NCI-H187 (cell line): Measurements from ENCODE around the gene ZCCHC13.
"Not testable (repeated sequence)": the region's sequence is repeated elsewhere in the genome, so short reads cannot be mapped to it uniquely, and the experiment has no call there.

Experiments
- DNase-seq, 2 experiments: peaks; one replicate each; lab custom pipeline; 2025; lab: John Stamatoyannopoulos, UW

Gene ZCCHC13

GRCh38 chrX:74304016-74304415 lies at the start of gene ZCCHC13:
Gene ZCCHC13 (plus strand): TSS chrX:74304180. CDS start chrX:74304267, 87 bp downstream.
- no peak for DNase-seq

GRCh38 chrX:74258111-74258510 lies 45.9 kb upstream of the ZCCHC13 start:
- not testable (repeated sequence) for DNase-seq

- no peak for DNase-seq
These were observed 44.0 kb upstream of the ZCCHC13 start for GRCh38 chrX:74259885-74260491.

- DNase-seq: no peak
These were observed 41.3 kb upstream of the ZCCHC13 start for GRCh38 chrX:74262452-74263209.

- no peak for DNase-seq
These were observed 33.6 kb upstream of the ZCCHC13 start for GRCh38 chrX:74270393-74270792.

- no peak for DNase-seq
These were observed 31.8 kb upstream of the ZCCHC13 start for GRCh38 chrX:74272230-74272629.

- no peak for DNase-seq
These were observed 29.5 kb upstream of the ZCCHC13 start for GRCh38 chrX:74274516-74274915.

GRCh38 chrX:74277320-74277719 lies 26.7 kb upstream of the ZCCHC13 start:
- no peak for DNase-seq

- no peak for DNase-seq
These were observed 26.1 kb upstream of the ZCCHC13 start for GRCh38 chrX:74277846-74278245.

- DNase-seq: no peak
These were observed 23.2 kb upstream of the ZCCHC13 start for GRCh38 chrX:74280759-74281158.

GRCh38 chrX:74284391-74284952 lies 19.5 kb upstream of the ZCCHC13 start:
- no peak for DNase-seq

GRCh38 chrX:74286950-74287740 lies 16.8 kb upstream of the ZCCHC13 start:
- no peak for DNase-seq

GRCh38 chrX:74291577-74291963 lies 12.4 kb upstream of the ZCCHC13 start:
- DNase-seq: no peak

- DNase-seq: peak; percentile 72 to 79
These were observed 11.8 kb upstream of the ZCCHC13 start for GRCh38 chrX:74291964-74292807.

- DNase-seq: no peak
These were observed 11.2 kb upstream of the ZCCHC13 start for GRCh38 chrX:74292808-74293123.

GRCh38 chrX:74293343-74293946 lies 10.5 kb upstream of the ZCCHC13 start:
- DNase-seq: peak; percentile 19 to 33

GRCh38 chrX:74295101-74295500 lies 8.9 kb upstream of the ZCCHC13 start:
- no peak for DNase-seq

GRCh38 chrX:74297766-74298165 lies 6.2 kb upstream of the ZCCHC13 start:
- DNase-seq: no peak

- no peak for DNase-seq
These were observed 3.1 kb upstream of the ZCCHC13 start for GRCh38 chrX:74300869-74301268.

- DNase-seq: no peak
These were observed 14.7 kb downstream of the ZCCHC13 start for GRCh38 chrX:74318672-74319071.

GRCh38 chrX:74319321-74319720 lies 15.3 kb downstream of the ZCCHC13 start:
- DNase-seq: not testable (repeated sequence)
